Stimulated activated CD4-positive, alpha-beta T cell treated with anti-CD3 and anti-CD28 coated beads, Interleukin-4, amount 100 ng/mL, for 48 hours (primary cell): ENCODE measurements around the gene B3GNT9.

Experiments
- DNase-seq, 2 donors: peaks; one replicate each; pipeline ENCODE4 v3.0.0-alpha.2; 2020; ENCODE audit warnings: low read depth in 2 of 2

Gene B3GNT9

DNA sequence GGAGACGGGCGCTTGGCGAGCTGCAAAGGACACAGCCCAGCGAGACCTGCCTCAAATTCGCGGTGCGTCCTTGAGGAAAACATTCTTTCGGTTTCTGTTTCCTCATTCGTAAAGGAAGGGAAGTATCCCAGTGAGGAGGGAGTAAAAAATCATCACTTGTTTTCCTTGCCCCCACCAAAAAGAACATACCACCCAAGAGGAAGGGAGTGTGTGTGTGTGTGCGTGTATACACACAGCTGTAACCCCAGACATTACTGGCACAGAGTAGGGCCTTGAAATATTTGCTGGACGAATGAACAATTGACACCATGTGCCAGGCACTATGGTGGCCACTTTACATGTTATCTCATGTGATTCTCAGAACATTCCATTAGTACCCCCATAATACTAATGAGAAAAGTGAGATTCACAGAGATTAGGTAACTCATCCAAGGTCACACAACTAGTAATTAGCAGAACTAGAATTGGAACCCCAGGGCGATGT, 34.9 kb upstream of the B3GNT9 start:
- no peak for DNase-seq

DNA sequence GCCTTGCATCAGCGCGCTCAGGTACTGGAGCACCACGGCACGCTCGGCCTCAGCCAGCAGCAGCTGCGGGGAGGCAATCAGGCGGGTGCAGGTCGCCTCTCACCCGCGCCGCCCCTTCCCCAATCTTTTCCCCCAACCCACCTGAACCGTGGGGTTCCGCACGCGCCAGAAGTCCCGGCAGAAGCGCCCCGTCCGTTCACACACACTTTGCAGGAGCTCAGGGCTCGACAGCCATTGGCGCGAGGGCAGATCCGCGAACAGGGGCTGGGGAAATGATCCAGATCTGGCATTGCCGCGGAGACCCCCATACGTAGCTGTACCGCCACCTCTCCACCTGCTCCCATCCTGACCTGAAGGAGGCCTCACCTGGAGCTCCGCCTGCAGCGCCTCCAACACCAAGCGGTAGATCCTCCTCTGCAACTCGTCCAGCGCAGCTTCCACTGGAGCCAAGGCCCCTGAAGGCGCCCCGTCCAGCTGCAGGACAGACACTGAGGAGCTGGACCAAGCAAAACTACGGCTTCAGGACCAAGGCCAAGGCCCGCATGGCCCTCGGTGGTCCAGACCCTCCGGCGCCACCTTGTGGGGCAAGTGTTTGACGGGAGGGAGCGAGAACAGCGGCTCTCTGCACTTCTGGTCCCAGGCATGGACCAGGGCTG, 34.3 kb upstream of the B3GNT9 start:
- peak; percentile 82 to 87 for DNase-seq

DNA sequence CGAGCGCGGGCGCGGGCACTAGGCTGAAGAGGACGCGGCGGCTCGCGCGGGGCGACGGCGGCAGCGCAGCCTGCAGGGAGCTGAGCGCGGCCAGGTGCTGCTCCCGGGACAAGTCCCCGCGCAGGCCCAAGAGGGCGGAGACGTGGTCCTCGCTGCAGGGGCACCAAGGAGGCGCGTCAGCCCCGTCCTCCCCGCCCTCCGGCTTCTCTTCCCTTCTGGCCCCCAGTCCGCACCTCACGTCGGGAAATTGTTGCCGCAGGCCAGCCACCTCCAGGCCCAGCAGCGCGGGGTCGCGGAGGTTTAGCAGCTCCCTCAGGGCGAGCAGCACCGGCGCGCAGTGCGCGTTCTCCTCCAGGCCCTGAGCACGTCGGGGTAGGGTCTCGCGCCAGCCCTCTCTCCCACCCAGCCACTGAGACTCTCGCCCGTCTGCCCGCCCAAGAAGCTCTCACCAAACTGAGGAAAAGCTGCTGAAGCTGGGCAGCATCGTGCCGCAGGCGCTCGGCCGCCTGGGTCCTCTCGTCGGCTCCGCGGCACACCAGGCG, 33.7 kb upstream of the B3GNT9 start:
- DNase-seq: no peak

DNA sequence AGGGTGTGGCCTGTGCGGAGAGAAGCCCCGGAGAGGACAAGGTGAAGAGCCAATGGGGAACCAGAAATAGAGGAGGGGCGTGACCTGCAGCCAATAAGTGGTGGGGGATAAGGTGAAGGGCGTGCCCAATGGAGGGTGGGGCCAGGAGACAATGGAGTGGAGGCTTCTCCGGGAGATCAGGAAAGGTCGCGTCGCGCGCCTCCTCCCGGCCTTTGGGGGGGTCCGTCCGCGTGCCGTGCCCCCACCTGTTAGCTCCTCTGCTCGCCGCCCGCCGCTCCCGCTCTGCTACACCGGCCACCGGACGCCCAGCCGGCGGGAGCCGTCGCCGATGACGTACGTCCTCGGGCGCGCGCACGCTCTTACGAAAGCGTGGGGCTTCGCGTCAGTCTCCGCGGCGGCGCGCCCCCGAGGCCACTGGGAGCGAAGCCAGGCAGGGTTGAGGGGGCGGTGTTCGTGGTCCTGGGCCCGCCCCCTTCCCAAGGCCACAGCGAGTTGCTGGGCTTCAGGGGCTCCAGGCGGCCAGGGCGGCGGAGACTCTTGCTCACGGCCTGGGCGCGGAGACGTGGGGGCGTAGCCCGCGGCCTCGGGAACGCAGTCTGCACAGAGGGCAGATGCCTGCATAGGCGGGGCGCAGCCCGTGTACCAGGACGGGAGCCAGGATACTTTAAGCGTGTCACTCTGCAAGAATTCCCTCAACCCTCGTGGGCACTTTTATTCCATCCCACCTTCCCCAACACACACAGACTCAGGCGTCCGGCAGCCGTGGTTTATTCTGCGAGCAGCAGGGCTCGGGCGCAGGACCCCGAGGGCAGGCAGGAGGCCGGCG, 33.0 kb upstream of the B3GNT9 start, which contains the start of gene MATCAP1:
Gene MATCAP1 (minus strand): TSS at position 337 of the 826 bp plus-strand sequence. CDS start 3,353 bp downstream, outside the sequence.
- DNase-seq: peak; percentile 85 to 94

DNA sequence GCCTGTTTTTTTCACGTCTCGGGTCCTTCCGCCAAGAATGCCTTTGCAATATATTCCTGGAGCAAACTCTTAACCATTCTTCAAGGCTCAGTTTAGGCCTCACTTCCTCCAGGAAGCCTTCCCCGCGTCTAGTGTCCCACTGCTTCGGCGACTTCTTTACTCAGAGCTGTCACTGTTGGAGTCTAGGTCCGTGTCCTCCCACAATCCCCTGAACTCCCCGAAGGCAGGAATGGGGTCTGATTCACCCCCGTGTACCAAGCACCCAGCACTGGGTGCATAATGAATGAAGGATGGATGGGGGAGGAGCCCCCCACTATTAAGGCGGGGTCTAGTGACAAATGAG, 32.5 kb upstream of the B3GNT9 start:
- DNase-seq: no peak

DNA sequence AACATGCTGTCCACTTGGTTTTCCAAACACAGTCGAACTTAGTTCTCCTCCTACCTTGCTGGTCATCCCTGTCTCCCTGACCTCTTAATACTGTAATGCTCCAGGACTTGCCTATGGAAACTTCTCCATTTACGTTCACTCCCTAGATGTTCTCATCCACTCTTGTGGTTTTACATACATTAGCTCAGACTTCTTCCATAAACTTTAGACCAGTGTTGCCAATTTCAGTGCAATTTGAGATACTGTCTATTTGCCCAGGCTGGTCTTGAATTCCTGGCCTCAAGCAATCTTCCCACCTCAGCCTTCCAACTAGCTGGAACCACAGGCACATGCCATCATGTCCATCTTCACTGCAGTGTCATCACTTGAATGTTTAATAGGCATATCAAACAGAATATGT, 31.5 kb upstream of the B3GNT9 start:
- no peak for DNase-seq

DNA sequence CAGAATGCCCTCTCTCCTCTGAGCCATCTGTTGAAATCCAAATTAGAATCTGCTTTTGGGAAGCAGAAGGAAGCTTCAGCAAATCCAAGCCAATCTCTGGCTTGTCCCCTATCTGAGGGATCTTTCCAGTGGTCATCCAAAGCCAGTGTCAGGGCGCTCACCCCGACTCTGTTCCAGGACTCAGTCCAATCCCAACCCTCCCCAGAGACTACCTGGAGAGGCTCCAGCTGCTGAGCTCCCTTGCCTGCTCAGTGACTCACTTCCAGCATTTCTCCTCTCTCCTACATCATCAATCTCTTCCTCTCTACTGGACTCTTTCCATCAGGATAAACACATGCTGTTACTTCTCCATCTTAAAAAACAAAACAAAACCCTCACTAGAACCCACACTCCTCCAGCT, 30.5 kb upstream of the B3GNT9 start:
- no peak for DNase-seq

DNA sequence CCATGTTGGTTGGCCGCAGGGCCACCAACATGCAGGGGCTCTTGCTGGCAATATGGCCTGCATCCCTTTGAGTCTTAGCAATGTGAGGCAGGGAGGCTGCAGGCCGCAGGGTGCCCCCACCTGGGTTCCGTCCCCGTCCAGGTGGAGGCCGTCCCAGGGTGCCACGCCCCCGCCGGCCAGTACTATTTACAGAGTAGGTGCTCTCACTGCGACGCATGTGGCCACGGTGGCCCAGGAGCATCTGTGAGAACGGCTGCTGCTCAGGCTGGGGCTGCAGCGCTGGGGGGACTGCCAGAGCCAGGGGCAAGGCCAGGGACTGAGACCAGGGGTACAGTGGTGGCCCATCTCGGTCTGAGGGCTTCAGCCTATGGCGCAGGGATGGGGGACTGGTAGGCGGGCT, 29.4 kb upstream of the B3GNT9 start:
- DNase-seq: no peak

DNA sequence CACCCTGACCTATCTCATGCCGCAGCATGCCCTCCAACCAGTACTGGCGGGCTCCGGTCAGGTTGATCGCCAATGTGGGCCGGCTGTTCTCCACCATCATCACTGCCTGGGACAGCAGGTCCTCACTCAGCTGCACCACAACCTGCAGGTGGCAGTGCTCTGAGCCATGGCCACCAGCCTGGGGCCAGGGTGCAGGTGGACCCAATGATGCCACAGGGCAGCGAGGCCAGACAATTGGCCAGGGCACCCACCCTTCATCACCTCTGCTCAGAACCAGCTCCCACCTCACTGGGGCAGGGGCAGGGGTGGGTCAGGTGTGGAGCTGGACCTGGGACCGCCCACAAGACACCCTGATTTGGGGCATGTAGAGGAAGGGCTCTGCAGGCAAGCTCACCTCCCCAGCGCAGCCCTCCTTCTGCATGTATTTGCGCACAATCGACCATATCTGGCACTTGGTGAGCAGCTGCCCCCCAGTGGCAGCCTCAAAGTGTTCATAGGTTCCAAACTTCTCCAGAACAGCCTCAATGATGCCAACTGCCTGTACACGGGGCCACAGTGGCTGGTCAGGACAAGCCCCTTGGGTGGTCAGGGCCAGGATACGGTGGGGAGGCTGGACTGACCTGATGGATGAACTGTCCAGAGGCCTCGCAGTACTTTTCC, 28.8 kb upstream of the B3GNT9 start:
- DNase-seq: no peak

DNA sequence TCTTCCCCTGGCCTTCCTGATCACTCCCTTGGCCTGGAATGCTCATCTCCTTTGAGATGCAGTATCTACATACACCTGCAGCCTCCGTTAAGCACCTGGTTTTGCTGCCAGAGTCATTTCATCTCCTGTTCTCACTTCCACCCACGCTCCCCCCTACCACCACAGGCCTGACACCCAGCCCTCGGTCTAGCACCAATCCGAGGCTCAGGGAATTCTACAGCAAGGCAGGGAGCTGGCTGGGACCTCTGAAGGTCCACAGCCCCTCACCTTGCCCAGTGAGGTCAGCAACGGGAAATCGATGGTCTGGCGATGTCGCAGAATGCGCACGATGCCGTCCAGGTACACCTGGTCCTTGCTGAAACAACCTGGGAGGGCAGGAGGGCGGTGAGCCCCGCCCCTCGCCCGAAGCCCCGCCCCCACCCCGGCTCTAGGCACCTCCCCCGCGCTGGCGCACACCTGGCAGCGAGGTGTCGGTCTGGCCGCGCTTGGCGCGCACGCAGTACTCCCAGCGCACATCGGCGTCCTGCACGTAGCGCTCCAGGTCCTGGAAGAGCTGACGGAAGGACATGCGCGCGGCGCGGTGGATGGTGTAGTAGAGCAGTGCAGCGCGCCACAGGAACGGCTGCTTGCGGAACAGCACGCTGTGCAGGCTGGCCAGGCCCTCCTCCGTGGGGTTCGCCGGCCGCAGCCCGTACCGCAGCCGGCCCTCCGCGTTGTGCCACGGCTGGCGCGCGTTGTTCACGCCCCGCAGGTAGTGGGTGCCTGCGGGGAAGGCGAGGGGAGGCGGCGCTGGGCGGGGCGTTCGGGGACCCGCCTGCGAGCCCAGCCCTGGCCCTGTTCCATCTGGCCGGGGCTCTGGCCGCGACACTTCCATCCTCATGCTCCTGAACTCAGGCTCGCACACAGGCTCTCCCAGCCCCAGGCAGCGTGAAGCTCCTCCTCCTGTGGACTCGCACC, 27.2 kb upstream of the B3GNT9 start:
- DNase-seq: peak in 1 of 2 donors; percentile 37

DNA sequence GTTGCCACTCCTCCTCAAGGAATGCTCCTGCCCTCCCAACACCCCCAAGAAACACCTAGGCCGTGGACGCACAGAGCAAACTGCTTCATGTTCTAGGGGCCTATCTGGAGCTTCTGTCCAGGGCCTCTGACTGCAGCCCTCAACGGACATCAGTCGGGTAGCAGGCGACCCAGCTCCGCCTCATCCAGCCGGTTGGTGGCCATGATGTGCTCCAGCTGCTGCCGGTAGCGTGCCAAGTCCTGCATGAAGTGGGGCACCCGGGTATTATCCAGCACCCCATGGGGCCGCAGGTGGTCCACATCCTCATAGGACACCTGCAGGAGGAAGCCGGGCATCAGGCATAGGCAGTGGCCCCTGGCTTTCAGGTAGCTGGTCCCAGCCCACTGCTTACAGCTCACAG, 25.9 kb upstream of the B3GNT9 start:
- no peak for DNase-seq

DNA sequence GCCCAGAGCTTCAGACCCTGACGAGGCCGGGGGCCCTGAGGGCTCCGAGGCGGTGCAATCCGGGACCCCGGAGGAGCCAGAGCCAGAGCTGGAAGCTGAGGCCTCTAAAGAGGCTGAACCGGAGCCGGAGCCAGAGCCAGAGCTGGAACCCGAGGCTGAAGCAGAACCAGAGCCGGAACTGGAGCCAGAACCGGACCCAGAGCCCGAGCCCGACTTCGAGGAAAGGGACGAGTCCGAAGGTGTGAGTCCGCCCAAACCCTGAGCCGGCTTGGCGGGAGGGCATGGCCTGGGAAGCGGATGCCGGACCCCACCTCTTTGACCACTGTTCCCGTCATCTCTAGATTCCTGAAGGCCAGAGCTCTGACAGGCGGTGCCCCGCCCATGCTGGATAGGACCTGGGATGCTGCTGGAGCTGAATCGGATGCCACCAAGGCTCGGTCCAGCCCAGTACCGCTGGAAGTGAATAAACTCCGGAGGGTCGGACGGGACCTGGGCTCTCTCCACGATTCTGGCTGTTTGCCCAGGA, 24.0 kb upstream of the B3GNT9 start:
- DNase-seq: no peak

DNA sequence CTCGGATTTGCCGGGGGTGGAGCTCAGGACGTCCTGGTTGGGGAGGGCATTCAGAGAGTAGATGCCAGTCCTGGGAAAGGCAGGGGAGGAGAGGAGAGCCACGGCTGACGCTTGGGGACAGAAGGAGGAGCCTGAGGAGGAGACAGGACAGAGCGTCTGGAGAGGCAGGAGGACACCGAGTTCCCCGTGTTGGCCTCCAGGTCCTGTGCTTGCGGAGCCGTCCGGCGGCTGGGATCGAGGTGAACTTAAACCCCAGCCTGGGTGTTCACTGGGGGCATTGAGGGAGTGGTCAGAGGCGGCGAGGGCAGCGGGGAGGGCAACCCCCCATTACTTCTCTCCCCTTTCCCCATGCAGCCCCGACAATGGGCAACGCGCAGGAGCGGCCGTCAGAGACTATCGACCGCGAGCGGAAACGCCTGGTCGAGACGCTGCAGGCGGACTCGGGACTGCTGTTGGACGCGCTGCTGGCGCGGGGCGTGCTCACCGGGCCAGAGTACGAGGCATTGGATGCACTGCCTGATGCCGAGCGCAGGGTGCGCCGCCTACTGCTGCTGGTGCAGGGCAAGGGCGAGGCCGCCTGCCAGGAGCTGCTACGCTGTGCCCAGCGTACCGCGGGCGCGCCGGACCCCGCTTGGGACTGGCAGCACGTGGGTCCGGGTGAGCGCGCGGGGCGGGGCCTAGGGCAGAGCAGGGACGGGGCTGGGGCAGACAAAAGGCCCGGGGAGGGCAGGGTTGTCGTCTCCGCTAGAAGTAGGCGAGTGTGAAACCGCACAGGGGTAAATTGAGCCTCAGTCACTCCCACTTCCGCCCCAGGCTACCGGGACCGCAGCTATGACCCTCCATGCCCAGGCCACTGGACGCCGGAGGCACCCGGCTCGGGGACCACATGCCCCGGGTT, 23.3 kb upstream of the B3GNT9 start:
- peak; percentile 47 to 54 for DNase-seq

DNA sequence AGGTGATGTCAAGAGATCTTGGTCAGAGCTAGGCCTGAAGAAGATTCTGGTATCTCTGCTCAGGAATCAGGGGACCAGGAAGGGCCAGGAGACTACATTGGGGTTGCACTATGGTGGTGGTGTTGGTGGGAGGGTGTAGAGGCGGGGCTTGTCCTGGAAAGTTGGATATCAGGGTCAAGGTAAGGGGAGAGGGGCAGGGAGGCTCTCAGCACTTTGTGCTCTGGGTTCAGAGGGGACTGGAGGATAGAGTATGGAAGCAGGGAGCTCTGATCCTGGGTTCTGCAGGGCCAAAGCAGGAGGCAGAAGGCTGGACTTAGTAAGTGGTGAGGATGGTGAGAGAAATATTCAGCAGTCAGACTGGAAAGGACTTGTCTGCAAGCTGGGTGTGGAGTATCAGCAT, 22.5 kb upstream of the B3GNT9 start:
- no peak for DNase-seq

DNA sequence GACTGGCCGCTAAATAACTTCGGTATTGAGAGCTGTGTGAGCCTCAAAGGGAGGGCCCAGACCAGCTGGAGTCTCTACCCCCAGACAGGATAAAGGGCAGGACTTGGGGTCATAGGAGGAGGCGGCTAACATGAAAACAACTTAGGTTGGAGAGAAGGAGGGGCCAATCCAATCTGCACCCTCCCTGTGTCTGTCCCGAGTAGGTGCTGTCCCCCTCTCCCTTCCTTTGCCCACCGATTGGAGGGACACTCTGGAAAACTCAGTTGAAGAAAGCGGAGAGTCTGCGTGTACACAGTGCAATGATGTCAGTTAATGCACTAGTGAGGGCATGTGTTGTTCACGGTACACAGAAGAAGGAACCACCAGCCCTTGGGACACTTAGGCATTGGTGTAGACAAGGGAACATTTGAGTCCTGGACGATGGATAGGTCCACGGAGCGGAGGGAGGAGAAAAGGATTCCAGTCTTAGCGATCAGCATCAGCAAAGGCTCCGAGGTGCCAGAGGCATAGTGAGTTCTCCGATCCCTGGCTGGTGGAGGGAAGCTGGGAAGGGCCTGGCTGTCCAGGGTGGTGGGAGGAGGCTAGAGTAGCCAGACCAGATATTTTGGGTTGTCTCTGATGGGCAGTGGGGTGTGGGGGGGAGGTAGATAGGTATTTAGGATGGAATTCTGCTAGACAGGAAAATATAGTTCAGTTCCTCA, 20.3 kb upstream of the B3GNT9 start:
- no peak for DNase-seq

DNA sequence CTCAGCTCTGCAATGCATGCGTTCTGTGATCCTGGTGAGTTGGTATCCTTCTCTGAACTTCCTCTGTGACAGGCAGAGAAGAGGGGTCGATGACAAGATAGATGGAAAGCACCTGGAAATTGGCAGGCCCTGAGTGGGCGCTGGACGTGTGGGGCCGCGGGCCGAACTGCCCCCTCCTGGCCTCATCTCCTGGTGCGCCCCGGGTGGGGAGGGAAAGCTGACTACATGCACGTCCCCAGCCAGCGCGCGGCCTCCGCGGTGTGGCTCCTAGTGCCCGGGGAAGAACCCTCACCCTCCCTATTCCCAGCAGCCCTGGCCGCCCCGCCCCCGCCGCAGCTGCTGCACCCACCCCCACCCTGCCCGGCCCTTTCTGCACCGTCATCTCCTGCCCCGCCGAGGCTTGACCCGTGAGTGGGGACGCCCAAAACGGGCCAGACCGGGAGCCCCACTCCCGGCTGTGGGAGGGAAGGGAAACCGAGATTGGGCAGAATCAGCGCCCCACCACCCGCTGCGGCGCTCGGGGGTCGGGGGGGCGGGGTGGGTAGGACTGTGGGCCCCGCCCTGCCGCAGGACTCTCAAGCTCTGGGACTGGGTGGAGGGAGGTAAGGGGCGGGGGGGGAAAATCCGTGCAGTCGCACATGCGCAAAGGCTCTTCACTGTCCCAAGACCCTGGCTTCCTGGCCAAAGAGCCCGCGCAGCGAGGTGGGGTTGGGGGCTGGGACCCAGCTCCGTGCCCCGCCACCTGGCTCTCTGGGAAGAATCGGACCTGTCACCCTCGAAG, 19.6 kb upstream of the B3GNT9 start, which contains the start of gene NOL3:
Gene NOL3 (plus strand): TSS at position 371 of the 781 bp plus-strand sequence.
- DNase-seq: peak; percentile 41 to 56

DNA sequence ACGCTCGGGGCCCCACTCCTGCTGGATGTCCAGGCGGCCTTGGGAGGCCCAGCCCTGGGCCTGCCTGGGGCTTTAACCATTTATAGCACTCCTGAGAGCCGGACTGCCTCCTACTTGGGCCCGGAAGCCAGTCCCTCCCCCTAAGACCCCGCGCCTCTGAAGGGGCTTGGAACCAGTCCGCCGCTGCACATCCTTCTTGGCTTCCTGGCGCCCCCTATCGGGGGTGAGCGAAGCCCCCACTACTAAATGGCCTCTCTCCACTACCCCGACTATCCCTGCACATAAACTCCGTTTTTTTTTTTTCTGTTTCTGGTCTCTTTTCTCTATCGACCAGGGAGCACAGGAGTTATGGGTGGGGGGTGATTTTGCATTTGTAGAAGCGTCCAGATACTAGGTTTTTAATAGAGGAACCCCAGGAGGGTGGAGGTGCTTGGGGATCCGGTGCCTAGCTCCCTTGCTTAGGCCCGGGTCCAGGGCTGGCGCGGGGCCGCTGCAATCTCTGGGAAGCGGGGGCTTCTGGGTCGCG, 18.9 kb upstream of the B3GNT9 start:
- no peak for DNase-seq

DNA sequence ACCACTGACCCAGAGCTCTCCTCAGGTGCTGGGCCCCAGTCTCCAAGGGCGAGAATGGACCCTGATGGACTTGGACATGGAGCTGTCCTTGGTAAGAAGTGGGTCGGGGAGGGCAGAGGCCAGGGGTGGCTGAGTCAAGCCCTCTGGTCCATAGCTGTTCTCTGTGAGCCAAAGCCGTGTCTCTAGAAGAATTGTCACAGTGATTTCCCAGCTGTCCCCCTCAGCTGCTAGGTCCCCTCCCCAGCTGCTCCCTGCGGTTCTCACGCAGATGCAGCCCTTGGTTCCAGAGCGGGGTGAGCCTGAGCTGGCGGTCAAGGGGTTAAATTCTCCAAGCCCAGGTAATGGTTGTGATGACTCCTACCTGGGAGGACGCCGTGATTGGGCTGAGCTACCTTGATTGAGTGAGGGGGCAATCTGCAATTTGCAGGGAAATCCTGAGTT, 18.2 kb upstream of the B3GNT9 start:
- DNase-seq: no peak
